ENCODE measurements around the gene MBTPS2.

- TF ChIP-seq, protein P1, sequence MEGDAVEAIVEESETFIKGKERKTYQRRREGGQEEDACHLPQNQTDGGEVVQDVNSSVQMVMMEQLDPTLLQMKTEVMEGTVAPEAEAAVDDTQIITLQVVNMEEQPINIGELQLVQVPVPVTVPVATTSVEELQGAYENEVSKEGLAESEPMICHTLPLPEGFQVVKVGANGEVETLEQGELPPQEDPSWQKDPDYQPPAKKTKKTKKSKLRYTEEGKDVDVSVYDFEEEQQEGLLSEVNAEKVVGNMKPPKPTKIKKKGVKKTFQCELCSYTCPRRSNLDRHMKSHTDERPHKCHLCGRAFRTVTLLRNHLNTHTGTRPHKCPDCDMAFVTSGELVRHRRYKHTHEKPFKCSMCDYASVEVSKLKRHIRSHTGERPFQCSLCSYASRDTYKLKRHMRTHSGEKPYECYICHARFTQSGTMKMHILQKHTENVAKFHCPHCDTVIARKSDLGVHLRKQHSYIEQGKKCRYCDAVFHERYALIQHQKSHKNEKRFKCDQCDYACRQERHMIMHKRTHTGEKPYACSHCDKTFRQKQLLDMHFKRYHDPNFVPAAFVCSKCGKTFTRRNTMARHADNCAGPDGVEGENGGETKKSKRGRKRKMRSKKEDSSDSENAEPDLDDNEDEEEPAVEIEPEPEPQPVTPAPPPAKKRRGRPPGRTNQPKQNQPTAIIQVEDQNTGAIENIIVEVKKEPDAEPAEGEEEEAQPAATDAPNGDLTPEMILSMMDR (IDR thresholded peaks at IDR 0.05), result no peak
- TF ChIP-seq POLR2A (IDR thresholded peaks at IDR 0.05), result no peak
These were observed 27.6 kb upstream of the MBTPS2 start for GRCh38 chrX:21811832-21812231.

Measured in lower leg skin (tissue), 3 donors.